GM10266 (cell line): ENCODE results near the gene ABHD16B.
A peak's percentile ranks its signal among the peaks of the same experiment; 100 is the strongest.

Source experiments
- DNase-seq: peaks from one replicate; pipeline ENCODE4 v3.0.0; 2012; ENCODE audit errors: extremely low spot score
- TF ChIP-seq, protein P1 (sequence below): IDR thresholded peaks from 2 replicates; pipeline ENCODE4 v1.5.1; 2012; ENCODE audit warnings: mild to moderate bottlenecking, low read depth; ENCODE audit not compliant: control insufficient read depth, insufficient read depth; ENCODE audit errors: missing control alignments

ABHD16B gene

DNA sequence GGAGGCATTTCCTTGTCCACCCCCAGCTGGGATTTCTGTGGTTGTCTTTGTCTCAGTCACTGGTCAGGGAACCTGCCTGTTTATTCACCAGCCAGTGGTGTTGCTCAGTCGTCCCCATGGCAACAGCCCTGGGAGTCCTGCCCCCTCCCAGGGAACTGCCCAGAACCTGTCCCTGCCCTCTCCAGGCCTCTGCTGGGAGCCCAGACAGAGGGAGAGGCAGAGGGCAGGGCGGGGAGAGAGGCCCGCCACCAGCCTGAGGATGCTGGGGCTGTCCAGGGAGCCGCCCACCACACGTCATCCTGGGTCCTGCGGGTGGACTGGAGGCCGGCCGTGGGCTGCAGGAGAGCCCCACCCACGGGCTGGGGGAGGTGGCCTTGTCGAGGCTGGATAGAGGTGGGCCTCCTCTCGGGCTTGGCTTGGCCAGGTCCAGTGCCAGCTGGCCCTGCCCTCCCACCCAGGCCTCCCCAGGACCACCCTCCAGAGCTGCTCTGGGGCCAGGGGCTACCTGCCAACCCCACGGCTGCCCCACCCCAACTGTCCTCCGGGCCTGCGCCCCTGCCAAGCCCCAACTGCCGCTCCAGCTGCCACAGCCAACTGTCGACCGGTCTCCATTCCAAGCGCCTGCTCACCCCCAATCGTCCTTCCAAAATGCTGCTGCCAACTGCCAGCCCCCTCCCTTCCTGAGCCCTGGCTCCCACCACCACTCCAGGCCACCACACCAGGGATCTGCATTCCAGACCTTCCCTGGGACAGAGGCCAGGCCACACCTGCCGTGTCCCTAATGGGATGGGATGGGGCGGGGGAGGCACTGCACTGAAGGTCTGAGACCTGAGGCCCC is 26.1 kb upstream of the ABHD16B start:
- DNase-seq = peak; percentile 82
- TF ChIP-seq, protein P1, sequence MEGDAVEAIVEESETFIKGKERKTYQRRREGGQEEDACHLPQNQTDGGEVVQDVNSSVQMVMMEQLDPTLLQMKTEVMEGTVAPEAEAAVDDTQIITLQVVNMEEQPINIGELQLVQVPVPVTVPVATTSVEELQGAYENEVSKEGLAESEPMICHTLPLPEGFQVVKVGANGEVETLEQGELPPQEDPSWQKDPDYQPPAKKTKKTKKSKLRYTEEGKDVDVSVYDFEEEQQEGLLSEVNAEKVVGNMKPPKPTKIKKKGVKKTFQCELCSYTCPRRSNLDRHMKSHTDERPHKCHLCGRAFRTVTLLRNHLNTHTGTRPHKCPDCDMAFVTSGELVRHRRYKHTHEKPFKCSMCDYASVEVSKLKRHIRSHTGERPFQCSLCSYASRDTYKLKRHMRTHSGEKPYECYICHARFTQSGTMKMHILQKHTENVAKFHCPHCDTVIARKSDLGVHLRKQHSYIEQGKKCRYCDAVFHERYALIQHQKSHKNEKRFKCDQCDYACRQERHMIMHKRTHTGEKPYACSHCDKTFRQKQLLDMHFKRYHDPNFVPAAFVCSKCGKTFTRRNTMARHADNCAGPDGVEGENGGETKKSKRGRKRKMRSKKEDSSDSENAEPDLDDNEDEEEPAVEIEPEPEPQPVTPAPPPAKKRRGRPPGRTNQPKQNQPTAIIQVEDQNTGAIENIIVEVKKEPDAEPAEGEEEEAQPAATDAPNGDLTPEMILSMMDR = no peak

DNA sequence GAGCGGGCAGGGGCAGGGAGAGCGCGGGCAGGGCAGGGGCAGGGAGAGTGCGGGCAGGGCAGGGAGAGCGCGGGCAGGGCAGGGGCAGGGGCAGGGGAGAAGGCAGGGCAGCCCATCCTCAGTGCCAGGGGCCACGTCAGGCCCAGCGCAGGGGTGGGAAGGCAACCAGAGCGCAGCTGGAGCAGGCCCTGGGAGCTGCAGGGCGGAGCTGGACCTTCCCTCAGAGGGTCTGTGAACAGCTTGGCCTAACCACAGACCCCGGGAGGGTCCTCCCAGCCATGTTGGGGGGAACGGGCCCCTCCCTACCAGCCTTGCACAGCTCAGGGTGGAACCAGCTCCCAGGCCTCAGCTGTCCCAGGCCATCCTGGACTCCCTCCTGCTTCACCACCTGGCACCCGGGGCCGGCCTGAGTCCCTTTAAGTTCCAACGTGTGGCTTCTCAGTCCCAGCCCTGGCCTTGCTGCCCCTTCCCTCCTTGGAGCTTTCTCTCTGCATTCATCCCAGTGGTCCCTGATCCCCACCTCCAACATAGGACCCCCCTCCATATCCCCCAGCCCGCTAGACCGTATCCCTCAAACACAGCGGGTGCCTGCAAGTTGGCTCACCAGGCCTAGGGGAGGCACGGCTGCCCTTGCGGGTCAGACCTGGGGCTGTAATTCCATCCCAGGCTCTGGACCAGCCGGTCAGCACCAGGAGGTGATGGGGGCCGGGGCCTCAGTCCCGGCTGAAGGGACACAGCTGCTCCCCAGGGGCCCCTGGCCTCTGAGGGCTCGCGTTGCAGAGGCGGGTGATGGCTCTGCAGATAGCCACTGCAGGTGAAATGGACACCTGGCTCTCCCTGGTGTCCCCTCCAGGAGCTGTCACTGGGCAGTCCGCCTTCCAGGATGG is 24.6 kb upstream of the ABHD16B start:
- DNase-seq = no peak
- TF ChIP-seq, protein P1 = no peak

DNA sequence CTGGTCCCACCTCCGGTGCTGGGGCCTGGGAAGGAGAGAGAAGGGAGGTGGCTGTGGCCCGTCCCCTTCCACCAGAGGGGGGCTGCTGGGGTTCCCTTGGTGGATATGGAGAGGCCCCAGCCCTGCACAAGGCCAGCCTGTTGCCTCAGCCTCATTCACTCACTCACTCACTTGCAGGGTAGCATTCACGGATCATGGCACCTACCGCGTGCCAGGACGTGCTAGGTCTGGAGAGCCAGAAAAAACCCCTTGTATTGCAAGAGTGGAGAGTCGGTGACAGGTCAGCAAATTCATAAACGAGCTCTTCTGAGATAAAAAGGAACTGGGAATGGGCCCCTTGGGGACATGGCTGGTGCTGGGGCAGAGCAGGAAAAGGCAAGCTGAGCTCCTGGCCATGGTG is 23.8 kb upstream of the ABHD16B start:
- DNase-seq = no peak
- TF ChIP-seq, protein P1 = no peak

DNA sequence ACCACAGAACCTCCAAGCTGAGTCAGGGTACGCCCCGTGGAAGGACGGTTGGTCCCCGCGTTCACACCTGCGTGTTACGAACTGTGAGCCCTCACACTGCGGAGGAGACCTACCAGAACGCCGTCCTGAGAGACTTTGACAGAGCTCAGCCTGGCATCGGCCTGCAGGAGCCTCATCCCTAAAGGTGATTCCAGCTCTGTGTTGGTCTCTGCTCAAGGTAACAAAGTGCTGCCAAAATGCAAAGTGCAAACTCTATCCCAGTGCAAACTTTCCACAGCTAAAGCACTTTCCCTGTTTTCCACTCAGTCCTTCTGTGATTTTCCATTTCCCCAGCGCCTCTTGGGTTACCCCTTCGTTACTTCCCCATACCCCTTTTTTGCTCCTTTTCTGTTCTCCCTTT is 21.7 kb upstream of the ABHD16B start:
- TF ChIP-seq, protein P1 = no peak
- DNase-seq = no peak

DNA sequence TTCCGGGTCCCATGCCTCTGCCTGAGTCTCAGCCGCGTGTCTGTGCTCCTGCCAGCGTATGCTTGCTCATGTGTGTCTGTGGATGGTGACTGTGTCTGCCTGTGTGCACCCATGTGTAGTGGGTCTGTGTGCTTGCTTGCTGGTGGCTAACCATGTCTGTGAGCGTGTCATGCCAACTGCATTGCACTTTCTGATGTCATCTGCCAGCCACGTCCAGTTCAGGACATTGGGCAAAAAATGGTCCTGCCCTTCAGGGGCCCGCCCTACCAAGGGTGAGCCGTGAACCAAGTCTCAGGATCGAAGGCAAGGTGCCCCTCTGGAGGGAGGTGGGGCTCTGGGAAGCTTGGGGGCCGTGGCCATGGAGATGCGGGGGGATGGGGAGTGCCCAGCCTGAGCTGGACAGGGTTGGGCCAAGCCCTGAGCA is 20.9 kb upstream of the ABHD16B start:
- TF ChIP-seq, protein P1 = no peak
- no peak for DNase-seq

DNA sequence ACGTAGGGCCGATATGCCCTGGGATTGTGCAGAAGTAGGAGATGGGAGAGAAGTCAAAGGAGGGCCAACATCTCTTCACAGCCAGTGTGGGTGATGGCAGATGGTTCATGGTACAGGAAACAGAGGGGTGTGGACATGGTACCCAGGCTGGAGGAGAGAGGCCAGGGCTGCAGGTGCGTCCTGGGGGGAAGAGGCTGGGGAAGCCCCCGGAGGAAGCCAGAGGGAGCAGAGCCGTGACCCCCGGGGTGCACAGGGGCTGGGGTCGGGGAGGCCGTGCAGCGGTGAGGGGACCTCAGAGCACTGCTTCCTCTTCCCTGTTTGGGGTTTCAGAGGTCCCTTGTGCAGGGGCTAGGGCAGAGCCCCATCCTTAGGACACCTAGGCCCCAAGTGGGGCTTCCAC is 19.0 kb upstream of the ABHD16B start:
- TF ChIP-seq, protein P1 = no peak
- no peak for DNase-seq
